HCT116 (cell line): ENCODE results near the gene DYNC1I1.

Experiments used
- CEBPB ChIP-seq: IDR thresholded peaks from 2 replicates; pipeline ENCODE4 v1.6.1; 2012; ENCODE audit warnings: low read depth
- EGR1 ChIP-seq: IDR thresholded peaks from 2 replicates; pipeline ENCODE4 v1.6.1; 2012; ENCODE audit warnings: low read depth
- EZH2 ChIP-seq: fragments of 200-600 bp; sonication (generic); IDR thresholded peaks from 2 replicates; pipeline ENCODE4 v1.6.1; 2017; ENCODE audit warnings: antibody characterized with exemption, mixed run types

DNA sequence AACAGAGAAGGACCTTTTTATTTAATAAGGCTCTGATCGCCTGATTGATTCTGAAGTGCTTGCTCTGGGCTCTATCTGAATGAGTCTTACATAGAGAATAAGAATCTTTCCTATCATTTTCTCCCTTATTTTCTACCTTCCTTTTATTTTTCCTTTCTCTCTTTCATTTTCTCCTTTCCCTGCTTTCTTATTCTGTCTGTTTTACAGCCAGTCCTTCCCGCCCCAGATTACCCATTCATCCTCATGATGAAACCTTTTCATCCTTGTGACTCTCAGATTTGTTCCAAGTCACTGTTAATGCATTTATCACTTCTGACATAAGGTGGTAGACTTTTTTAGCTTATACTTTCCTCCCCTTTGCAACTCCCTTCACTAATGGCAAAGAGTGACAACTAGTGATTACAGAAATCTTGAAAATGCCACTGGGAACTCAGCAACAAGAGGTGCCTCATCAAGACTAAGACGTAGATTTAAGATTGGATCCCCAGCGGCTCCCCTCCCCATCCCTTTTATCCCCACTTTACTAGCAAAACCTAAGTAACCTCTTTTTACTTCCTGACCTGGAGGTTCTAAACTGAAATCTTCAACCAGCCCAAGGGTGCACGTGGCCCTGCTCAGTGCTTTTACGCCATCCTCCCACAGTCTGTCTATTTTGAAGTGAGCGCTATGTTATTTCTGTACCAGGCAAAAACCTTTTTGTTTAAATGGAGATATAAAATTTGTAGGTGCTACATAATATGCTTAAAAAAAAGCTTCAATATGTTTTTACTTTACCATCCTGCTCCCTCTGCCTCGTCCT is 179.8 kb downstream of the DYNC1I1 start:
- TF ChIP-seq CEBPB (no peak), EGR1 (no peak), EZH2 (no peak)
